Activated T-cell treated with anti-CD3 and anti-CD28 coated beads, Interleukin-2, amount 50 U/mL, for 72 hours (primary cell): ENCODE results near the gene MKS1. TPM values are rescaled to one million over a fixed set of nuclear protein-coding genes. Genes with fewer than 3 reads are reported as not detected.

Experiments used
- ATAC-seq, 2 donors: fragments of 150-1000 bp; cut with Tn5 transposase; replicated peaks in 1 of 2; 2 replicates each; pipeline ENCODE4 v1.10.0; 2021; ENCODE audit warnings: moderate library complexity in 2 of 2, mild to moderate bottlenecking in 1 of 2
- DNase-seq, 2 donors: peaks; one replicate each; pipeline ENCODE4 v3.0.0; 2021 to 2022; ENCODE audit warnings: mixed read lengths in 1 of 2
- H3K27ac Mint-ChIP-seq: one replicate; pipeline ENCODE4 v1.8.0; 2022; ENCODE audit warnings: mild to moderate bottlenecking, moderate library complexity, mixed read lengths
- H3K27me3 Mint-ChIP-seq: one replicate; pipeline ENCODE4 v1.8.0; 2022; ENCODE audit warnings: low read depth, mixed read lengths
- H3K36me3 Mint-ChIP-seq, 2 donors: one replicate each; pipeline ENCODE4 v1.8.0; 2022; ENCODE audit warnings: mixed read lengths in 2 of 2, mild to moderate bottlenecking in 1 of 2; ENCODE audit not compliant: insufficient read depth in 2 of 2
- H3K4me1 Mint-ChIP-seq: one replicate; pipeline ENCODE4 v1.8.0; 2022; ENCODE audit warnings: low read depth, mixed read lengths
- H3K4me3 Mint-ChIP-seq, 2 donors: one replicate each; pipeline ENCODE4 v1.8.0; 2022; ENCODE audit warnings: mild to moderate bottlenecking in 2 of 2, mixed read lengths in 2 of 2, moderate library complexity in 2 of 2
- H3K9me3 Mint-ChIP-seq, 2 donors: one replicate each; pipeline ENCODE4 v1.8.0; 2022; ENCODE audit warnings: mixed read lengths in 2 of 2
- total RNA-seq, 2 donors: library from RNA; stranded (reverse); gene quantifications; one replicate each; pipeline ENCODE4 v1.2.3, GENCODE V29; 2022

MKS1 gene
- total RNA-seq, 2 donors from 2014 or later: 25.7 to 35.2 TPM

DNA sequence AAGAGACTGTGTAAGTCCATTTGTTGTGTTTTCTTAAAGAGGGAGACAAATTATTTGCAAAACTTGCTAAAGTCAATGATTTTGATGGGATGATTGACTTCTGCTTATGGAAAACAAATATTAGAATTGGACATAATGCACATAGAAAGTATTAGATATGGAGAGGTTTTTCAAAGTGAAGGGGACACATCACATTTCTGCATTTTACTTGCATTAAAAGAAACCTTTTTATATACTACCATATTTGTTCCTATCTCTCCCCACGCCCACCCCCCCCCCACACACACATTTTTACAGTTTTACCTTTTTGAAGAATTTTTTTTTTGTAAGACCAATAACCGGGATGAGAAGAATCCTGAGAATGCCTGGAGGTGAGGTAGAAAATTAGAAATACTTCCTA is 60.9 kb downstream of the MKS1 start:
- H3K4me3 Mint-ChIP-seq: no peak overlapping the region

DNA sequence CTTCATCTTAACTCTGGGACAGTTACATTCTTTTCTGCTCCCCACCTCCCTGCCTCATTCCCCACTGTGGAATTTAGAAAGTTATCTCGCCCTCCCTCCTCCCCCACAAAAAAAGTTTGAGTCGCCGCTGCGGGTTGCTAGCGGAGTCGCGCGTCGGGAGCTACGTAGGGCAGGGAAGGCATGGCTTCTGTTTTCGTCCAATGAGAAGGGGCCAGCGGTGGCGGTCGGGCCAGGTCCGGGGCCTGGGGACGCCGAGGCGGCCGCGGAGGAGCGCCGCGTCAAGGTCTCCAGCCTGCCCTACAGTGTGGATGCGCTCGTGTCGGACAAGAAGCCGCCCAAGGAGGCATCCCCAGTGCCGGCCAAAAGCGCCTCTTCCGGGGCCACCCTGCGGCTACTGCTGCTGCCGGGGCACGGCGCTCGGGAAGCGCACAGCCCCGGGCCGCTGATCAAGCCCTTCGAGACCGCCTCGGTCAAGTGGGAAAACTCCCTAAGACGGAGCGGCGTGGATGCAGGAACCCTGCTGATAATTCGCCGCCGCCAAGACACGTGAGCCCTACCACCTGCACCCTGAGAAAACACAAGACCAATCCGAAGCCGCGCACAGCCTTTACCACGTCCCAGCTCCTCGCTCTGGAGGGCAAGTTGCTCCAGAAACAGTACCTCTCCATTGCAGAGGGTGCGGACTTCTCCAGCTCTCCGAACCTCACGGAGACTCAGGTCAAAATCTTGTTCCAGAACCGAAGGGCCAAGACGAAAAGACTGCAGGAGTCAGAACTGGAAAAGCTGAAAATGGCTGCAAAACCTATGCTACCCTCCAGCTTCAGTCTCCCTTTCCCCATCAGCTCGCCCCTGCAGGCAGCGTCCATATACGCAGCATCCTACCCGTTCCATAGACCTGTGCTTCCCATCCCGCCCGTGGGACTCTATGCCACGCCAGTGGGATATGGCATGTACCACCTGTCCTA is 61.9 kb downstream of the MKS1 start:
- Mint-ChIP-seq H3K4me1 (peaks cover 38% of the 10 kb centered on the region), H3K4me3 (peak overlapping the region; percentile 84 to 94)

More for the DNA sequence above, 60.9 kb downstream of the MKS1 start:
- Mint-ChIP-seq H3K27me3 (no peaks in the 10 kb centered on the region), H3K4me1 (peaks cover 27% of the 10 kb centered on the region), H3K9me3 (no peaks in the 10 kb centered on the region), H3K27ac (no peak overlapping the region), H3K36me3 (peaks cover 0 to 1% of the 10 kb centered on the region in 2 donors)
- ATAC-seq: no peak
- no peak for DNase-seq

More for the DNA sequence above, 61.9 kb downstream of the MKS1 start:
- ATAC-seq: peak; percentile 96
- peak overlapping the region; percentile 85 for H3K27ac Mint-ChIP-seq
- H3K27me3 Mint-ChIP-seq: no peaks in the 10 kb centered on the region
- peak; percentile 75 to 76 for DNase-seq
- peaks cover 0 to 1% of the 10 kb centered on the region in 2 donors for H3K36me3 Mint-ChIP-seq
- no peaks in the 10 kb centered on the region for H3K9me3 Mint-ChIP-seq

Other genes starting within 250 kb of the MKS1 start
- gene VEZF1, start 231.0 kb downstream of the MKS1 start, total RNA-seq: 10 to 100 TPM; 42.6 to 44.6 TPM
- gene SRSF1, start 212.0 kb downstream of the MKS1 start, total RNA-seq: 100 to 1,000 TPM; 233 to 281 TPM
- 10 to 100 TPM; 32.9 to 37.7 TPM for gene DYNLL2, start 135.8 kb downstream of the MKS1 start, total RNA-seq
- under 1 TPM; 0.34 to 0.35 TPM for gene OR4D1, start 70.9 kb downstream of the MKS1 start, total RNA-seq
- gene OR4D2, start 52.3 kb downstream of the MKS1 start, total RNA-seq: not detected
- gene EPX, start 26.5 kb downstream of the MKS1 start, total RNA-seq: not detected
- gene LPO, start 19.3 kb upstream of the MKS1 start, total RNA-seq: under 1 TPM; 0.12 to 0.31 TPM
- gene MPO, start 61.7 kb upstream of the MKS1 start, total RNA-seq: under 1 TPM in 1 of 2 donors, not detected in 1; 0.09 TPM
- gene TSPOAP1, start 109.5 kb upstream of the MKS1 start, total RNA-seq: 10 to 100 TPM; 42.3 to 55.3 TPM
- 100 to 1,000 TPM; 101 to 110 TPM for gene SUPT4H1, start 132.9 kb upstream of the MKS1 start, total RNA-seq
- gene RNF43, start 198.3 kb upstream of the MKS1 start, total RNA-seq: 1 to 10 TPM; 2.6 to 3.4 TPM